ENCODE data around the gene JOSD1.

DNA sequence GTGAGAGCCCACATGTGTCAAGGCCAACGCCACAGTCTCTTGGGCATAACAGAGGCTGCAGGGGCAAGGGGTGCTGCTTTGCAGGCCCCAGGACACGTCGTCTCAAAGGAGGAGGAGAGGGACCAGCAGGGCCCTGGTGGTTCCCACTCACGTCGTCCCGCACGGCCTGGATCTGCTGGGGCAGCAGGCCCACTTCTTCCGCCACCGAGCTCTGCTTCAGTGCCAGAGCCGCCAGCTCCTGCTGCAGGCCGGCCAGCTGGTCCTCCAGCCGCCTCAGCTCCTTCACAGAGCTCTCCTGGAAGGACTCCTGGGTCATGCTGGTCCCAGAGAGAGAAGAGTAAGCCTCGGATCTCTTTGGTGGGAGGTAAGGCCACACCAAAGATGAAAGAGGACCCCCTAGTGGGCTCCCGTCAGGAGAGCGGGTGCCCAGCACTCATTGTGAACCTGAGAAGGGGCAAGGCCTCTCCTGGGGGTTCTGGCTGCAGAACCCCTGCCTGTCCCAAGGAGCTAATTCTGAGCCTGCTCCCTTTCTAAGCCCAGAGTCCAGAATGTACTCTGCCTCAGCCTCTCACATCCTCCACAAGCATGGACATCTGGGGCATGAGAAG is 39.5 kb upstream of the JOSD1 start:
- TF ChIP-seq, protein P1, sequence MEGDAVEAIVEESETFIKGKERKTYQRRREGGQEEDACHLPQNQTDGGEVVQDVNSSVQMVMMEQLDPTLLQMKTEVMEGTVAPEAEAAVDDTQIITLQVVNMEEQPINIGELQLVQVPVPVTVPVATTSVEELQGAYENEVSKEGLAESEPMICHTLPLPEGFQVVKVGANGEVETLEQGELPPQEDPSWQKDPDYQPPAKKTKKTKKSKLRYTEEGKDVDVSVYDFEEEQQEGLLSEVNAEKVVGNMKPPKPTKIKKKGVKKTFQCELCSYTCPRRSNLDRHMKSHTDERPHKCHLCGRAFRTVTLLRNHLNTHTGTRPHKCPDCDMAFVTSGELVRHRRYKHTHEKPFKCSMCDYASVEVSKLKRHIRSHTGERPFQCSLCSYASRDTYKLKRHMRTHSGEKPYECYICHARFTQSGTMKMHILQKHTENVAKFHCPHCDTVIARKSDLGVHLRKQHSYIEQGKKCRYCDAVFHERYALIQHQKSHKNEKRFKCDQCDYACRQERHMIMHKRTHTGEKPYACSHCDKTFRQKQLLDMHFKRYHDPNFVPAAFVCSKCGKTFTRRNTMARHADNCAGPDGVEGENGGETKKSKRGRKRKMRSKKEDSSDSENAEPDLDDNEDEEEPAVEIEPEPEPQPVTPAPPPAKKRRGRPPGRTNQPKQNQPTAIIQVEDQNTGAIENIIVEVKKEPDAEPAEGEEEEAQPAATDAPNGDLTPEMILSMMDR (IDR thresholded peaks at IDR 0.05): no peak
- TF ChIP-seq POLR2A (IDR thresholded peaks at IDR 0.05): no peak
